Loucy (cell line): ENCODE measurements around the gene STRADA.

Source experiments
- CTCF ChIP-seq: fragments of 200-600 bp; sonication (generic); conservative IDR thresholded peaks from 2 replicates; pipeline ENCODE4 v1.5.1; 2014; ENCODE audit warnings: mild to moderate bottlenecking, antibody characterized with exemption, low read length
- EZH2phosphoT487 ChIP-seq: fragments of 200-600 bp; IDR thresholded peaks from 2 replicates; pipeline ENCODE4 v1.6.1; 2018; ENCODE audit warnings: antibody characterized with exemption, mild to moderate bottlenecking, moderate library complexity, borderline replicate concordance

GRCh38 chr17:63700528-63701455, 40.8 kb downstream of the STRADA start:
- no peak for TF ChIP-seq CTCF
- TF ChIP-seq EZH2phosphoT487 = no peak
